22Rv1 (cell line): ENCODE measurements around the gene LZTS3.

Experiments
- CTCF ChIP-seq: fragments of 450-650 bp; IDR thresholded peaks from 2 replicates; pipeline ENCODE4 v1.5.1; 2017; ENCODE audit warnings: mild to moderate bottlenecking
- ZFX ChIP-seq: fragments of 450-650 bp; IDR thresholded peaks from 2 replicates; pipeline ENCODE4 v1.6.1; 2017; ENCODE audit warnings: antibody characterized with exemption, borderline replicate concordance

- TF ChIP-seq CTCF (no peak), ZFX (no peak)
Observed at GRCh38 chr20:3204124-3204794, 30.9 kb upstream of the LZTS3 start, which contains the start of gene DDRGK1.
